Left lung (tissue), 10 donors: ENCODE measurements around the gene DDX31. TPM values are rescaled to one million over a fixed set of nuclear protein-coding genes. Genes with fewer than 3 reads are reported as not detected.

Source experiments
- ATAC-seq: fragments of 200-7000 bp; cut with Tn5 transposase; one replicate; pipeline ENCODE4 v1.9.1; 2020; ENCODE audit warnings: moderate library complexity
- DNase-seq, 4 donors: peaks; one replicate each; pipeline ENCODE4 v3.0.0-alpha.2; 2013 to 2020
- H3K27ac ChIP-seq, 2 donors: fragments of 200-600 bp; sonication (generic) in 1 of 2; one replicate each; pipeline versions ENCODE4 v1.5.0 to v1.8.0; 2020 to 2021
- H3K27me3 ChIP-seq, 2 donors: fragments of 200-600 bp; sonication (generic) in 1 of 2; one replicate each; pipeline versions ENCODE4 v1.5.0 to v1.8.0; 2020 to 2021
- H3K36me3 ChIP-seq, 2 donors: fragments of 200-600 bp; sonication (generic) in 1 of 2; one replicate each; pipeline versions ENCODE4 v1.5.0 to v1.8.0; 2020 to 2021
- H3K4me1 ChIP-seq, 2 donors: fragments of 200-600 bp; one replicate each; pipeline ENCODE4 v1.8.0; 2021
- H3K4me3 ChIP-seq, 2 donors: fragments of 200-600 bp; sonication (generic) in 1 of 2; one replicate each; pipeline versions ENCODE4 v1.5.0 to v1.8.0; 2020 to 2021; ENCODE audit warnings: mild to moderate bottlenecking in 1 of 2
- H3K9me3 ChIP-seq, 2 donors: fragments of 200-600 bp; sonication (generic) in 1 of 2; one replicate each; pipeline versions ENCODE4 v1.5.0 to v1.8.0; 2020 to 2021
- CTCF ChIP-seq, 2 donors: fragments of 200-600 bp; sonication (generic) in 1 of 2; IDR thresholded peaks; one replicate each; pipeline versions ENCODE4 v1.5.0 to v1.8.0; 2021; ENCODE audit warnings: antibody characterized with exemption in 2 of 2
- intact Hi-C, 2 donors: fragments of 100-400 bp; cut with DNase I; formaldehyde crosslinking; loops; one replicate each; pipeline versions ENCODE4 v1.11.2 to v1.14.2; 2022
- polyA plus RNA-seq, 6 donors: library from polyadenylated mRNA; unstranded; fragments of 120-200 nt; gene quantifications; one replicate each; pipeline ENCODE4 v1.2.1, GENCODE V29; 2013; ENCODE audit not compliant: insufficient read length in 6 of 6
- total RNA-seq, 2 donors: library from RNA; stranded (reverse); fragmentation: NEBNext Ultra II Directional; extraction: Animal tissue kit (Norgen Biotek cat#: 25700); gene quantifications; one replicate each; pipeline ENCODE4 v1.2.1, GENCODE V29; 2021
- donor health status: DM: no; HTN: yes; CAD: no.
- donor health status: DM: no; HTN: no; CAD: no.

Gene DDX31
- total and polyA plus RNA-seq, 8 donors, result 12.0 to 16.5 (median 14.9) TPM

- DNase-seq, result no peak
- peaks cover 0 to 99% of the 10 kb centered on the region in 2 donors for H3K36me3 ChIP-seq
Observed at GRCh38 chr9:132644251-132644650, 25.5 kb downstream of the DDX31 start.

DNA sequence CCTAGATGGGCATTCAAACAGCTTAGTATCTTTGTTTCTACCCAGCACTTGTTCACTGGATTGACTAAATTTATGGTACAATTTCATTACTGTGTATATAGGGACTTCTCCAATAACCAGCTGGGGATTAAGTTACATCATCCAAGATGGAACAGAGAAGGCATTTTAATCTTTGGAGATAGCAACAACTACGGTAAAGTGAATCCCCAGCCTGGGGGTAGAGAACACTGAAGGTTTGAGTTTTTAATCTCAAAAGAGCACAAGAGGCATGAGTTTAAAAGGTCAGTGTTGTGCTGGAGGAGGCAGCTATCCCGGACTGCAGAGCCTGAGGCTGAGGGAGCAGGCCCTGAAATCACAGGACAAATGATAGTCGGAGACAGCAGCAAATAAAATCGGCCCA, 28.6 kb downstream of the DDX31 start:
- intact Hi-C loops, result no loop called here
- Histone ChIP-seq H3K36me3 (peaks cover 0 to 98% of the 10 kb centered on the region in 2 donors), H3K9me3 (no peaks in the 10 kb centered on the region), H3K4me3 (no peak overlapping the region), H3K27me3 (no peaks in the 10 kb centered on the region), H3K27ac (no peak overlapping the region), H3K4me1 (no peaks in the 10 kb centered on the region)
- TF ChIP-seq CTCF (IDR thresholded peaks at IDR 0.05), result no peak
- no peak for DNase-seq
- ATAC-seq, result no peak

More at GRCh38 chr9:132644251-132644650, 25.5 kb downstream of the DDX31 start:
- H3K9me3 ChIP-seq, result no peaks in the 10 kb centered on the region
- H3K4me1 ChIP-seq, result no peaks in the 10 kb centered on the region
- TF ChIP-seq CTCF (IDR thresholded peaks at IDR 0.05), result no peak
- H3K27me3 ChIP-seq, result no peaks in the 10 kb centered on the region
- intact Hi-C loops, result no loop called here
- ATAC-seq, result no peak
- H3K27ac ChIP-seq, result no peak overlapping the region
- no peak overlapping the region for H3K4me3 ChIP-seq

DNA sequence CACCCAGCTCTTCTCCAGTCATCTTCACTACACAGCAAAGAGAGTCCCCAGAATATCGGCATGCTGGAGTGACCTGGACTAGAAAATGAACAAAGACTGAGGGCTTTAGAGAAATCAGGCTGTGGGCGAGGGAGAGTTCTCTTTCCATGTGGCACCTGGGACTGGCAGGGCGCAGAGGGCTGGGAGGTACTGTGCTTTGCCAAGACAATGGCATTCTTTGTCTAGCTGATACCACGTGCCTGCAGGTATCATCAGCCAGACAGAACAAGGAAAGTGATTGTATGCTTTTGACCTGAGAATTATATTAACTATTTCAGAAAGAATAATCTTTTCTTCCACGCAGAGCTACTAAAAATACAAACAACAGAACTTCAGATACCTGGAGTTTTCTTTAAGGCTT, 30.5 kb downstream of the DDX31 start:
- Histone ChIP-seq H3K9me3 (no peaks in the 10 kb centered on the region), H3K27ac (no peak overlapping the region), H3K4me1 (no peaks in the 10 kb centered on the region), H3K27me3 (no peaks in the 10 kb centered on the region), H3K4me3 (no peak overlapping the region), H3K36me3 (peaks cover 0 to 90% of the 10 kb centered on the region in 2 donors)
- no peak for ATAC-seq
- DNase-seq, result no peak
- intact Hi-C loops, result no loop called here
- no peak for TF ChIP-seq CTCF (IDR thresholded peaks at IDR 0.05)

DNA sequence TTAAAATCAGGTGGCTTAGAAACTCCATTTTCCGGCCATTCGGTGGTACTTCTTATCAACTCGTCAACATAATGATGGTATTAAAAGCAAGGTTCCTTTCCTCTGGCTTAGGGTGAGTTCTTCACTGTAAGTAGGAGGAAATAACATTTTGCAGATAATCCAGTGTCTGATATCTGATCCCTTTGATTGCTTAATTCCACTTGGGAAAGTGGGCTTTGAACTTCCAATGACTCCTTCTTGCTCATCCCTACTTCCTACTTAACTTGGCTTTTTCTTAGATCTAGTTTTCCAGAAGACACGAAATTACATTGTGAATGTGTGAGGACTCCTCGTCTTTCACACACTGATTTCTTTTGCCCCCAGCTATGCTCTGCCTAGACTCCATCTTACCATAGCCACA, 31.5 kb downstream of the DDX31 start:
- ATAC-seq (no peak), DNase-seq (no peak)
- H3K9me3 ChIP-seq, result no peaks in the 10 kb centered on the region
- intact Hi-C loops, result no loop called here
- H3K4me3 ChIP-seq, result no peak overlapping the region
- no peaks in the 10 kb centered on the region for H3K27me3 ChIP-seq
- no peak for TF ChIP-seq CTCF (IDR thresholded peaks at IDR 0.05)
- no peaks in the 10 kb centered on the region for H3K4me1 ChIP-seq
- peaks cover 0 to 79% of the 10 kb centered on the region in 2 donors for H3K36me3 ChIP-seq
- no peak overlapping the region for H3K27ac ChIP-seq

DNA sequence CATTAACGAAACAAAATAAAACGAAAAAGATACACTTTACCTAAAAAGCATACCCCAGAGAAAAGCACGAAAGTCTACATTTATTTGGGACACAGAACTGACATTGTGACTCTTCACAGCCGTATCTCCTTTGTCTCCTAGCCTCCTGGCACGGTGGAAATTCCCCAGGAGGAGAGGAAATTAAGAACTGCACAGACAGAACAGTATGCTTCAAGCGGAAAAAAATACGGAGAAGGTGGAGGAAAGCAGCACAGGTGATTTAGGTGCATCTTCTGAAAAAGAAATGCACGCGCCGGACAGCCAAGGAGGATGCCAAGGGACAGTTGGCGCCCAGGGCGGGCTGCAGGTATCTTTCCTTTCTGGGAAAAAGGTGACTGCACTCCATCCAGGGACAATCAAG, 32.0 kb downstream of the DDX31 start:
- TF ChIP-seq CTCF (IDR thresholded peaks at IDR 0.05), result no peak
- no peaks in the 10 kb centered on the region for H3K4me1 ChIP-seq
- no peaks in the 10 kb centered on the region for H3K27me3 ChIP-seq
- intact Hi-C loops, result no loop called here
- DNase-seq (no peak), ATAC-seq (no peak)
- H3K27ac ChIP-seq, result no peak overlapping the region
- H3K4me3 ChIP-seq, result no peak overlapping the region
- H3K9me3 ChIP-seq, result no peaks in the 10 kb centered on the region
- H3K36me3 ChIP-seq, result peaks cover 0 to 74% of the 10 kb centered on the region in 2 donors
